Measurements from ENCODE around the gene RNF13.

RNF13 gene

DNA sequence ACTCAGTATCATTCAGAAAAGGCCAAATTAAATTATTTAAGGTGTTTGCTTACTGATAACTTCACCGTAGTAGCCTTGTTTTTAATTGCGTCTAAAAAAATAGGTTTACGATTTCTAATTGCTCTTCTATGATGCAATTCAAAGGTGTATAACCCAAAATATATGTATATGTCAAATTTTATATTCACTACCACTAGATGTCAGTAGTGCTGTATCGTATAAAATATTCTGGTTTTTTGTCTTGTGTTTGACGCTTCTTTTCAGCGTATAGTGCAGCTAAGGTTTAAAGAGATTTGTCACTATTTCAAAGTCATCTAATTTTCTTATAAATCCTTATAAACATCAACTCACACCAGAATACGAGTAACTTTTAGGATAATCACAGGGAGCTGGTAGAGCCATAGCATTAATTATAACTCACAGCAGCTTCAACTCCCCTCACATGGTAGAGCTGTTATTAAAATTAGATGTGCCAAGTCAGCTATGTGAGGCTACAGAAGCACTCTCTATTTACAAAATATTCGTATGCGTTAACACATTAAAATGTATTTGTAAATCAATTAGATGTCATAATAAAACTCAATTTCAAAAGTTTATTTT lies 154.2 kb downstream of the RNF13 start:
- TF ChIP-seq TAF1 (IDR thresholded peaks at IDR 0.05; ENCODE audit: low read depth) (no peak), RAD21 (IDR thresholded peaks at IDR 0.05; ENCODE audit: low read depth) (peak; percentile 58), YY1 (IDR thresholded peaks at IDR 0.05; ENCODE audit: low read depth) (no peak), CEBPB (IDR thresholded peaks at IDR 0.05) (peak; percentile 59), NFIC (IDR thresholded peaks at IDR 0.05) (no peak)

DNA sequence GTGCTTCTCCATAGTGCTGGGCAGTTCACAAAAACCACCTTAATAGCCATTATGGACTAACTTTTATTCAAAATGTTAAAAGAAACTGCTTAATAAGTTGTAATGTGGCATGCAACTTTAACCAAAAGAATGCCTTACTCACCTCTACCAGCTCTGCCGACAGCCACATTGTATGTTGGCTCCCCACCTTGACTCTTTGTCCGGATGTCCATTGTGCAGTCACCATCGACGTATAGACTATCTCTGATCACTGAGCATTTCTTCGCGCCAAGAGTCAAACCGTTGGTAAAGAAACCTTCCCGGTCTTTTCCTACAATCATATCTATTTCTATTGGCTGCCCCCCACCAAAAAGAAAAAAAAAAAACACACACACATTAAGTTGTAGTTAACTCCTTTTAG lies 155.2 kb downstream of the RNF13 start:
- TF ChIP-seq CEBPB (IDR thresholded peaks at IDR 0.05) (no peak), TEAD4 (IDR thresholded peaks at IDR 0.05) (no peak), ZBTB7A (IDR thresholded peaks at IDR 0.05; ENCODE audit: low read depth) (no peak), TCF12 (IDR thresholded peaks at IDR 0.05; ENCODE audit: low read depth) (no peak), YY1 (IDR thresholded peaks at IDR 0.05; ENCODE audit: low read depth) (no peak), CREB1 (IDR thresholded peaks at IDR 0.05; ENCODE audit: low read depth) (no peak), EGR1 (IDR thresholded peaks at IDR 0.05) (no peak), TAF1 (IDR thresholded peaks at IDR 0.05; ENCODE audit: low read depth) (no peak), FOXM1 (IDR thresholded peaks at IDR 0.05; ENCODE audit: borderline replicate concordance, low read depth) (no peak), NFIC (IDR thresholded peaks at IDR 0.05) (no peak), RAD21 (IDR thresholded peaks at IDR 0.05; ENCODE audit: low read depth) (no peak), EP300 (IDR thresholded peaks at IDR 0.05; ENCODE audit: borderline replicate concordance) (no peak)
- TF ChIP-seq, protein P1, sequence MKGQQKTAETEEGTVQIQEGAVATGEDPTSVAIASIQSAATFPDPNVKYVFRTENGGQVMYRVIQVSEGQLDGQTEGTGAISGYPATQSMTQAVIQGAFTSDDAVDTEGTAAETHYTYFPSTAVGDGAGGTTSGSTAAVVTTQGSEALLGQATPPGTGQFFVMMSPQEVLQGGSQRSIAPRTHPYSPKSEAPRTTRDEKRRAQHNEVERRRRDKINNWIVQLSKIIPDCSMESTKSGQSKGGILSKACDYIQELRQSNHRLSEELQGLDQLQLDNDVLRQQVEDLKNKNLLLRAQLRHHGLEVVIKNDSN (IDR thresholded peaks at IDR 0.05), result no peak
- TF ChIP-seq, protein P2, sequence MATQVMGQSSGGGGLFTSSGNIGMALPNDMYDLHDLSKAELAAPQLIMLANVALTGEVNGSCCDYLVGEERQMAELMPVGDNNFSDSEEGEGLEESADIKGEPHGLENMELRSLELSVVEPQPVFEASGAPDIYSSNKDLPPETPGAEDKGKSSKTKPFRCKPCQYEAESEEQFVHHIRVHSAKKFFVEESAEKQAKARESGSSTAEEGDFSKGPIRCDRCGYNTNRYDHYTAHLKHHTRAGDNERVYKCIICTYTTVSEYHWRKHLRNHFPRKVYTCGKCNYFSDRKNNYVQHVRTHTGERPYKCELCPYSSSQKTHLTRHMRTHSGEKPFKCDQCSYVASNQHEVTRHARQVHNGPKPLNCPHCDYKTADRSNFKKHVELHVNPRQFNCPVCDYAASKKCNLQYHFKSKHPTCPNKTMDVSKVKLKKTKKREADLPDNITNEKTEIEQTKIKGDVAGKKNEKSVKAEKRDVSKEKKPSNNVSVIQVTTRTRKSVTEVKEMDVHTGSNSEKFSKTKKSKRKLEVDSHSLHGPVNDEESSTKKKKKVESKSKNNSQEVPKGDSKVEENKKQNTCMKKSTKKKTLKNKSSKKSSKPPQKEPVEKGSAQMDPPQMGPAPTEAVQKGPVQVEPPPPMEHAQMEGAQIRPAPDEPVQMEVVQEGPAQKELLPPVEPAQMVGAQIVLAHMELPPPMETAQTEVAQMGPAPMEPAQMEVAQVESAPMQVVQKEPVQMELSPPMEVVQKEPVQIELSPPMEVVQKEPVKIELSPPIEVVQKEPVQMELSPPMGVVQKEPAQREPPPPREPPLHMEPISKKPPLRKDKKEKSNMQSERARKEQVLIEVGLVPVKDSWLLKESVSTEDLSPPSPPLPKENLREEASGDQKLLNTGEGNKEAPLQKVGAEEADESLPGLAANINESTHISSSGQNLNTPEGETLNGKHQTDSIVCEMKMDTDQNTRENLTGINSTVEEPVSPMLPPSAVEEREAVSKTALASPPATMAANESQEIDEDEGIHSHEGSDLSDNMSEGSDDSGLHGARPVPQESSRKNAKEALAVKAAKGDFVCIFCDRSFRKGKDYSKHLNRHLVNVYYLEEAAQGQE (IDR thresholded peaks at IDR 0.05; ENCODE audit: low read depth), result no peak
- TF ChIP-seq, protein P3, sequence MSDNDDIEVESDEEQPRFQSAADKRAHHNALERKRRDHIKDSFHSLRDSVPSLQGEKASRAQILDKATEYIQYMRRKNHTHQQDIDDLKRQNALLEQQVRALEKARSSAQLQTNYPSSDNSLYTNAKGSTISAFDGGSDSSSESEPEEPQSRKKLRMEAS (IDR thresholded peaks at IDR 0.05), result no peak

- TF ChIP-seq TEAD4 (IDR thresholded peaks at IDR 0.05), result peak; percentile 48; the same call in 1 of the 2 replicates
- TF ChIP-seq FOXM1 (IDR thresholded peaks at IDR 0.05; ENCODE audit: borderline replicate concordance, low read depth), result no peak
- no peak for TF ChIP-seq TAF1 (IDR thresholded peaks at IDR 0.05; ENCODE audit: low read depth)
- TF ChIP-seq, protein P3 (IDR thresholded peaks at IDR 0.05), result no peak
These were observed 156.3 kb downstream of the RNF13 start for GRCh38 chr3:149969110-149969939.

GRCh38 chr3:149969940-149970715 lies 157.1 kb downstream of the RNF13 start:
- TF ChIP-seq TAF1 (IDR thresholded peaks at IDR 0.05; ENCODE audit: low read depth) (no peak), TEAD4 (IDR thresholded peaks at IDR 0.05) (no peak), NFIC (IDR thresholded peaks at IDR 0.05) (no peak), EP300 (IDR thresholded peaks at IDR 0.05; ENCODE audit: borderline replicate concordance) (no peak), EGR1 (IDR thresholded peaks at IDR 0.05) (0 out of 2 replicates have a peak, but pooled peaks have one; percentile 7), TCF12 (IDR thresholded peaks at IDR 0.05; ENCODE audit: low read depth) (0 out of 2 replicates have a peak, but pooled peaks have one; percentile 28), FOXM1 (IDR thresholded peaks at IDR 0.05; ENCODE audit: borderline replicate concordance, low read depth) (no peak), ZBTB7A (IDR thresholded peaks at IDR 0.05; ENCODE audit: low read depth) (no peak), CEBPB (IDR thresholded peaks at IDR 0.05) (no peak), YY1 (IDR thresholded peaks at IDR 0.05; ENCODE audit: low read depth) (0 out of 2 replicates have a peak, but pooled peaks have one; percentile 17), CREB1 (IDR thresholded peaks at IDR 0.05; ENCODE audit: low read depth) (no peak), RAD21 (IDR thresholded peaks at IDR 0.05; ENCODE audit: low read depth) (no peak)
- TF ChIP-seq, protein P3 (IDR thresholded peaks at IDR 0.05), result no peak
- TF ChIP-seq, protein P1 (IDR thresholded peaks at IDR 0.05), result no peak
- TF ChIP-seq, protein P2 (IDR thresholded peaks at IDR 0.05; ENCODE audit: low read depth), result no peak
